ACC112 (cell line): ENCODE results near the gene SEC62.

Source experiments
- H2AFZ ChIP-seq: fragments of 200-600 bp; sonication (generic); one replicate; pipeline ENCODE4 v1.6.0; 2017; ENCODE audit warnings: antibody characterized with exemption, low read length; ENCODE audit not compliant: unreplicated experiment
- H3K27ac ChIP-seq: fragments of 200-600 bp; sonication (generic); 2 replicates; pipeline ENCODE4 v1.5.1; 2014; ENCODE audit warnings: low read depth, mild to moderate bottlenecking, antibody characterized with exemption, low read length, moderate library complexity
- H3K27me3 ChIP-seq: fragments of 200-600 bp; sonication (generic); 2 replicates; pipeline ENCODE4 v1.6.1; 2014; ENCODE audit warnings: mild to moderate bottlenecking, antibody characterized with exemption, low read length, moderate library complexity, mixed read lengths; ENCODE audit not compliant: insufficient read depth
- H3K36me3 ChIP-seq: fragments of 200-600 bp; sonication (generic); 2 replicates; pipeline ENCODE4 v1.6.1; 2016; ENCODE audit warnings: mild to moderate bottlenecking, antibody characterized with exemption, low read length, moderate library complexity, mixed read lengths; ENCODE audit not compliant: insufficient read depth
- H3K4me1 ChIP-seq: fragments of 200-600 bp; sonication (generic); one replicate; pipeline ENCODE4 v1.6.1; 2016; ENCODE audit warnings: low read length, mixed read lengths; ENCODE audit not compliant: insufficient read depth, unreplicated experiment, control insufficient read depth
- H3K4me3 ChIP-seq: fragments of 200-600 bp; sonication (generic); 2 replicates; pipeline ENCODE4 v1.5.1; 2014; ENCODE audit warnings: mild to moderate bottlenecking, low read depth, low read length
- H3K79me2 ChIP-seq: fragments of 200-600 bp; sonication (generic); one replicate; pipeline ENCODE4 v1.6.0; 2016; ENCODE audit warnings: low read length; ENCODE audit not compliant: control insufficient read depth, unreplicated experiment, insufficient read depth

SEC62 gene

DNA sequence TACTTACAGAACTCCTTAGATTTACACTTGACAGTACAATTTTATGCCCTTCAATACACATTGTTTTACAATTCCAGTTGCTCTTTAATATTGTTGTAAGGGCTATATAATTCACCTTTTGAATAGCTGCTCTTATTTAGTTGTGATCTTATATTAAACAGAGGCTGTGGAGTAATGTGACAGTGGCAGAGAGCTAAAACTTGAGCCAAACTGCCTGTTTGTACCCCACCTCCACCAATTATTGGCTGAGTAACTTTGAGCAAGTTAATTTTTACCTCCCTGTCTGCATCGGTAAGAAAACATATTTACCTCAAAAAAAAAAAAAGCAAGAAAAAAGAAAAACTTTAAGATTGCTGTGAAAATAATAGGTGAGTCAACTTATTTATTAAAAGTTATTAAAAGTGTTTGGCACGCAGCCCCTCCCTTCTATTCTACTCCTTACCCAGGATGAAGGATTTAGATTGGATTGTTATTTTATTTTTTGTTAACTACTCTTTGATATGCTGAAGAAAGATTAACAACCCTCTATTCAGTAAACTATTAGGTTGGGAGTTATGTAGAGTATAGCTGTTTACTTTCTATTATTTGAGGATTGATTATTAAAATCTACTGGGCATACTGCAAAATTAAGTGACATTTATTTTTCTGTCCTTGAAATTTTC, 1.7 kb downstream of the SEC62 start:
- Histone ChIP-seq H3K4me1 (peaks cover 26% of the 10 kb centered on the region), H2AFZ (no peak overlapping the region), H3K4me3 (peak overlapping the region; percentile 87), H3K79me2 (peaks cover 72% of the 10 kb centered on the region), H3K36me3 (no peaks in the 10 kb centered on the region), H3K27me3 (no peaks in the 10 kb centered on the region), H3K27ac (no peak overlapping the region)

DNA sequence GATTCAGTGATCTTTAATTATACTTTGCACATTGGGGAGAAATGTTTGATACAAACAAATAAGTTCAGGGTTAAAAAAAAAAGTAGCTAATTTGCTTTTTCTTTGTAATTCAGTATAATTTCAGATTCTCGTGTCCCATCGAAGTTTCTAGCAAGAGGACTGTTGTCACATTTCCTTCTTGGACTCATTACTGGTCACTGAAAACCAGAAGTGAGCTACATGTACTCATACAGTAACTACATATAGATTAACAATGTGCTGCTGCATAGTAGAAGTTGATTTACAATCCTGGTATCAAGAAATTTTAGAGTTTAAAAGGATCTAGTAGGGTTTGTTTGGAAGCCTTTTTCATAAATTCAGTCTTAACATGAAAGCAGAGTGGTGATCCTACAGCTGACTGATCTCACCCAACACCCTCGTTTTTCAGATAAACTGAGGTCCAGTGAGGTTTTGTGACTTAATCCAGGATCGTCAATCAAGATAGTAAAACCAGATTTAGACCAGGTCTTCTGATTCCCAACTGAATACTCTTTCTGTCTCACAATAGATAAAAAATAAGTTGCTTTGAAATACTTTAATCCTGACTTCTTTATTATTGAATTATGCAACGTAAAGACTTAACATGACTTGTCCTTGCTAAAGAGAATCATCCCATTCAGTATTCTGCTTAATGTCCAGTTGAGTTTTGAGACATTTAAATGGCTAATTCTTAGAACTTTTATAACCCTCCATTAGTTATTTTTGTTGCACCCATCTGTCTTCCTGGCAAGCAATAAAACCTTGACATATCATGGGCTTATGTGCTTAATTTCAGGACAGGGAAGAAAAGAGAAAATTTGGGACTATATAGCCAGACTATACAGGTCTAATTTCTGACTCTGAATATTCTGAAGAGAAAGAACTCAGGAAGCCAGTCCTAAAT, 2.8 kb downstream of the SEC62 start:
- H2AFZ ChIP-seq: no peak overlapping the region
- peaks cover 26% of the 10 kb centered on the region for H3K4me1 ChIP-seq
- no peak overlapping the region for H3K27ac ChIP-seq

DNA sequence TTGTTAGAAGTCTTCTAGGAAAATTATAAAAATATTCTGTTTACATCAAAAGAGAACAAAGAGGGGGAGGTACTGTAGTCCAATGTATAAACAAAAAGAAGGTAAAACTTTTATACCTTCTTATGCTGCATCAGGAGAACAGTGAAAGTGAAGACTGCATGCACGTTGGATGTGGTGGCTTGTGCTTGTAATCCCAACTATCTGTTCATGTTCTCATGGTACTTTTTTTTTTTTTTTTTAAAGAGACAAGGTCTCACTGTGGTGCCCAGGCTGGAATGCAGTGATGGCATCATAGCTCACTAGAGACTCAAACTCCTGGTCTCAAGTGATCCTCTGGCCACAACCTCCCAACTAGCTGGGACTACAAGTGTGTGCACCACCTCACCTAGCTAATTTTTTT, 4.2 kb downstream of the SEC62 start:
- peaks cover 90% of the 10 kb centered on the region for H3K79me2 ChIP-seq
- H2AFZ ChIP-seq: no peak overlapping the region
- no peak overlapping the region for H3K4me3 ChIP-seq
- no peaks in the 10 kb centered on the region for H3K27me3 ChIP-seq
- H3K27ac ChIP-seq: no peak overlapping the region
- H3K4me1 ChIP-seq: peaks cover 26% of the 10 kb centered on the region
- 0 out of 2 replicates have a peak, but pooled peaks cover 4% of the 10 kb centered on the region for H3K36me3 ChIP-seq

More for the DNA sequence above, 2.8 kb downstream of the SEC62 start:
- no peaks in the 10 kb centered on the region for H3K27me3 ChIP-seq
- H3K36me3 ChIP-seq: no peaks in the 10 kb centered on the region
- H3K79me2 ChIP-seq: peaks cover 81% of the 10 kb centered on the region
- H3K4me3 ChIP-seq: peak overlapping the region; percentile 87

DNA sequence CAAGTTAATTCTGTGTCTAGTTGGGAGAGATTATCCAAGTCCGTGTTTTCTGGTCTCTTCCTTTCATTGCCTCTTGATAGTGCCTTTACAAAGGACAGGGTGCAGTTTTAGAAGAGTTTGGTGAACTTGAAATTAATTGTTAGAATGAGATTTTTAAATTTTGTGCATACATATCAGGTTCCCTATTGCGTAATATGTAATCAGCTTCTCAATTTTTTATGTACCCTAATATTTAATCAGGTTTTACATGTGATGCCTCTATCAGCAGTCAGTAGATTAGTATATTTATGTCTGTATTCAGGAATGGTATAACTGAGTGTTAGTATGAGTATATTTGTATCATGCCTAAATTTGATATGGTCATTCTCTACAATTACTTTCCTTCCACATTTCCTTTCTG, 4.9 kb downstream of the SEC62 start:
- no peak overlapping the region for H3K4me3 ChIP-seq
- peaks cover 26% of the 10 kb centered on the region for H3K4me1 ChIP-seq
- H3K79me2 ChIP-seq: peaks cover 89% of the 10 kb centered on the region
- H3K36me3 ChIP-seq: 0 out of 2 replicates have a peak, but pooled peaks cover 4% of the 10 kb centered on the region
- H2AFZ ChIP-seq: no peak overlapping the region
- H3K27ac ChIP-seq: no peak overlapping the region
- no peaks in the 10 kb centered on the region for H3K27me3 ChIP-seq

DNA sequence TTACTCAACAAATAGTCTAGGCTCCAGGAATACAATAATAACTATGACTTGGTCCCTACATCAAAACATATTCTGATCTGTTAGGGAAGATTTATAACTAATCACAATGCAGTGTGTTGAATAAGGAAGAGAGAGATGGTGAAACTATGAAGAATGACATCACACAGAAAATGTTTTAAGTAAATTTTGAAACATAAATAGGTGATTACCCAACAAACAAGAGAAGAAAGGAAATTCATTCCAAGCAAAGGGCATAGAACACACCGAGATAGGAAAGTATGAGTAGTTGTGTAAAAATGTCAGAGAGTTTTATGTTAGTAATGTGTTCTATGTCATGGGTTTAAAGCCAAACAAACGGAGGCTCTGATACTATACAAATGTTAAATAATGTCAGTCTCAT, 13.4 kb downstream of the SEC62 start:
- Histone ChIP-seq H3K4me1 (peaks cover 18% of the 10 kb centered on the region), H3K27ac (peak overlapping the region; percentile 72), H2AFZ (no peak overlapping the region), H3K79me2 (peaks cover 12% of the 10 kb centered on the region), H3K36me3 (peaks cover 37% of the 10 kb centered on the region), H3K4me3 (no peak overlapping the region), H3K27me3 (no peaks in the 10 kb centered on the region)

DNA sequence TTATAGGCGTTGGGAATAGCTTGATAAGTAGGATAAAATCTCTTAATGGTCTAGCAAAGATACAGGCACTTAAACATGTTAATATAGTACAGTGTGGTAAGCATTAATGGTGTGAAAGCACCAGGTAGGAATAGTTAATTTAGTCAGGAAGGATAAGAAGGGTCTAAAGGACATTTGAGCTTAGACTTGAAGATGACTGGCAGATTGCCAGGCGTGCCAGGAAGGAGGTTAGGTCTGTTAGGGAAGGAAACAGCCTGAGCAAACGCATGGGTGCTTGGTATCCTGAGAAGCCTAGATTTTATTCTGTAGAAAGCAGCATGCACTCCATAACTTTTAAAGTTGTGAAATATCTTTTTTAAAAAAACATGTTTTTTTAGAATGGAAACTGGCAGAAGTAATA, 17.7 kb downstream of the SEC62 start:
- Histone ChIP-seq H3K27me3 (no peaks in the 10 kb centered on the region), H2AFZ (no peak overlapping the region), H3K4me1 (peaks cover 13% of the 10 kb centered on the region), H3K79me2 (no peaks in the 10 kb centered on the region), H3K36me3 (peaks cover 47% of the 10 kb centered on the region), H3K27ac (no peak overlapping the region), H3K4me3 (no peak overlapping the region)

DNA sequence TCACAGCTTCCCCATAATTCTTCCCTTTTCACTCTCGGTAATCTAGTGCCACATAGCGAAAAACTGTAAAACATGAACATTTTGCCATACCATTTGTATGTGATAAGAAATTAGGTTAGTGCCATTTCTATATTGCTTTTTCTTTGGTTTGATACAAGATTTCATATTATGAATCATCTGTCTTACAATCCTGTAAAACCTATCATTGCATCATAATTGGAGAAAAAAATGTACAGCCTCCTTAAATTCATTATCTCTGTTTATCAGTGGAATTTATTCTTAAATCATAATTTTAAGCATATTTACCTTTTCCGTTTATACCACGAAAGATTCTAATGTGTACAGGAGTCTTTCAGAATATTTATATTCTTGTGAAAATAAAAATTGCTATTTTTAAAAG, 23.8 kb downstream of the SEC62 start:
- no peaks in the 10 kb centered on the region for H3K4me1 ChIP-seq
- no peak overlapping the region for H2AFZ ChIP-seq
- H3K4me3 ChIP-seq: no peak overlapping the region
- no peak overlapping the region for H3K27ac ChIP-seq
- H3K27me3 ChIP-seq: no peaks in the 10 kb centered on the region
- H3K36me3 ChIP-seq: peaks cover 35% of the 10 kb centered on the region
- no peaks in the 10 kb centered on the region for H3K79me2 ChIP-seq

DNA sequence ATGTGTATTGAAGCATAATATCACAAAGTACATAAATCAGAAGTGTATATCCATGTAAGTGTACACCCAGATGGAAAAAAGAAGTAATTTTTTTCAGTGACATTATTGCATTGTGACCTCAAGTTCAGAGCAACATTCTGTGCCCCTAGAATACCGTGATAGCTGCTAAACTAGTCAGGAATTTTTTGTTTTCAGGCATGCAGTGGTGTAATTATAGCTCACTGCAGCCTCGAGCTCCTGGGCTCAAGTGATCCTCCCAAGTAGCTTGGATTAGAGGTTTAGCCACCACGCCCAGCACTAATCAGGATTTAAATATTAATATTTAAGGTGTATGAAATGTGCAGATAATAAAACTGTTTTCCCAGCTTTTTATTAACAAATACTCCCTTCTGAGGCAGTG, 25.5 kb downstream of the SEC62 start:
- peaks cover 34% of the 10 kb centered on the region for H3K36me3 ChIP-seq
- H3K27ac ChIP-seq: no peak overlapping the region
- no peaks in the 10 kb centered on the region for H3K79me2 ChIP-seq
- H3K27me3 ChIP-seq: no peaks in the 10 kb centered on the region
- no peak overlapping the region for H2AFZ ChIP-seq
- no peak overlapping the region for H3K4me3 ChIP-seq
- H3K4me1 ChIP-seq: no peaks in the 10 kb centered on the region

DNA sequence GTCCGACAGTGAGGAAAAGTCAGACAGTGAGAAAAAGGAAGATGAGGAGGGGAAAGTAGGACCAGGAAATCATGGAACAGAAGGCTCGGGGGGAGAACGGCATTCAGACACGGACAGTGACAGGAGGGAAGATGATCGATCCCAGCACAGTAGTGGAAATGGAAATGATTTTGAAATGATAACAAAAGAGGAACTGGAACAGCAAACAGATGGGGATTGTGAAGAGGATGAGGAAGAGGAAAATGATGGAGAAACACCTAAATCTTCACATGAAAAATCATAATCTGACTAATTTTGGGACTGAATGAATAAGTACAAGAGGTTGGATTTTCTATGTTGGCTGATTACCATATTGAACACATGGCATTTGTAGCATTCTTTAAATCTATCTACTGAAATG, 26.2 kb downstream of the SEC62 start:
- Histone ChIP-seq H3K4me1 (no peaks in the 10 kb centered on the region), H3K36me3 (peaks cover 29% of the 10 kb centered on the region), H3K27me3 (no peaks in the 10 kb centered on the region), H2AFZ (no peak overlapping the region), H3K4me3 (no peak overlapping the region), H3K27ac (no peak overlapping the region), H3K79me2 (no peaks in the 10 kb centered on the region)

DNA sequence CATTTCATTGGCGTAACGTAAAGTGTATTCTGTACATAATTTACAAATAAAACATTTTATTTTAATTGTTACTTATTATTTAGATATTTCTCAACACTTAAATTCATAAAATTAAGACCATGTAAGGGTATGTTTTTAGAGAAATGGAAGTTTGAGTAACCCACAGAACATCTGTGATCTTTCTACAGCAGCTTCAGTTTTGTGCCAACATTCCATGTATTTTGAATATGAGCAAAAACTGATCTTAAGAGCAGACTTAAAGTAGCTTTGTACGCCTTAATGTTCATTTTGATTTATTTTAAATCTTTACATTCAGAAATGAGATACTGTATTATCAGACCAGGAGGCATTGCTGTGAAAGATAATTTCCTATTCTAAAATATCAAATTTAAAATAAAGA, 27.2 kb downstream of the SEC62 start:
- Histone ChIP-seq H3K27ac (no peak overlapping the region), H2AFZ (no peak overlapping the region), H3K36me3 (peaks cover 25% of the 10 kb centered on the region), H3K4me1 (peaks cover 1% of the 10 kb centered on the region), H3K4me3 (no peak overlapping the region), H3K79me2 (no peaks in the 10 kb centered on the region), H3K27me3 (no peaks in the 10 kb centered on the region)

DNA sequence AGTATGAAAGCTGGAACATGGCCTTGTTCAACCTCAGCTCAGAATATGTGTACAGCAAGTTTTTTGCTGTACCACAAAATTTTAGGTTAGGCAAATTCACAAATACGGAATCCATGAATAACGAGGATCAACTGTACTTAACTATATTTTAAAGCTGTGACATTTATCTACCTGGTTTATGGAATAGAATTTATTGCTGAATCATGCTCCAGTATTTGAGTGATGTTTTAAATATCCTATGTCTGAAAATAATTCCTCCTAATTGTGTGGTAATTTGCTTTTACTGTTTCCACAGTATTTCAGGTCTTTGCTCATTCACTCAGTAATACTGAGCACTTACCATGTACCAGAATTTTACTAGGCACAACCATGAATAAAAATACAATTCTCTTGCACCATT, 29.5 kb downstream of the SEC62 start:
- Histone ChIP-seq H3K4me1 (peaks cover 7% of the 10 kb centered on the region), H3K4me3 (no peak overlapping the region), H3K27ac (no peak overlapping the region), H3K36me3 (peaks cover 26% of the 10 kb centered on the region), H3K79me2 (no peaks in the 10 kb centered on the region), H3K27me3 (no peaks in the 10 kb centered on the region), H2AFZ (no peak overlapping the region)
